GM23338 (cell line): Measurements from ENCODE around the gene NUCKS1. TPM values are rescaled to one million over a fixed set of nuclear protein-coding genes. Genes with fewer than 3 reads are reported as not detected.

Experiments
- ATAC-seq: fragments of 200-7000 bp; cut with Tn5 transposase; 3 replicates; pipeline ENCODE4 v1.9.1; 2020
- DNase-seq: peaks from one replicate; pipeline ENCODE4 v3.0.0-alpha.2; 2015; ENCODE audit warnings: low spot score
- H2AFZ ChIP-seq: fragments of 200-600 bp; sonication (generic); 2 replicates; pipeline ENCODE4 v1.8.0; 2016; ENCODE audit warnings: antibody characterized with exemption, mild to moderate bottlenecking, moderate library complexity
- H3F3A ChIP-seq: fragments of 200-600 bp; sonication (generic); replicated peaks from 2 replicates; pipeline ENCODE4 v1.8.0; 2017; ENCODE audit warnings: antibody characterized with exemption, mixed run types, low read depth
- H3K27ac ChIP-seq: fragments of 200-600 bp; sonication (generic); 2 replicates; pipeline ENCODE4 v1.6.1; 2016; ENCODE audit warnings: low read depth
- H3K27me3 ChIP-seq: fragments of 200-600 bp; sonication (generic); 2 replicates; pipeline ENCODE4 v1.8.0; 2016; ENCODE audit warnings: mild to moderate bottlenecking, mixed run types, moderate library complexity; ENCODE audit not compliant: insufficient read depth
- H3K36me3 ChIP-seq: fragments of 200-600 bp; sonication (generic); 2 replicates; pipeline ENCODE4 v1.8.0; 2016; ENCODE audit warnings: mild to moderate bottlenecking; ENCODE audit not compliant: insufficient read depth
- H3K4me1 ChIP-seq: fragments of 200-600 bp; sonication (generic); 2 replicates; pipeline ENCODE4 v1.8.0; 2016; ENCODE audit warnings: mild to moderate bottlenecking, moderate library complexity; ENCODE audit not compliant: insufficient read depth
- H3K4me2 ChIP-seq: fragments of 200-600 bp; sonication (generic); 2 replicates; pipeline ENCODE4 v1.7.1; 2017; ENCODE audit warnings: mixed run types
- H3K4me3 ChIP-seq: fragments of 200-600 bp; sonication (generic); 2 replicates; pipeline ENCODE4 v1.6.1; 2016; ENCODE audit warnings: mixed run types
- H3K79me2 ChIP-seq: fragments of 200-600 bp; sonication (generic); replicated peaks from 2 replicates; pipeline ENCODE4 v1.8.0; 2017; ENCODE audit warnings: mild to moderate bottlenecking; ENCODE audit not compliant: insufficient read depth
- H3K9me2 ChIP-seq: fragments of 200-600 bp; sonication (generic); 2 replicates; pipeline ENCODE4 v1.8.0; 2017; ENCODE audit not compliant: insufficient read depth
- H4K20me1 ChIP-seq: fragments of 200-600 bp; sonication (generic); replicated peaks from 2 replicates; pipeline ENCODE4 v1.8.0; 2017; ENCODE audit warnings: mild to moderate bottlenecking; ENCODE audit not compliant: insufficient read depth
- H3K27ac Mint-ChIP-seq: 2 replicates; pipeline ENCODE4 v1.8.0; 2020; ENCODE audit warnings: inconsistent platforms, mild to moderate bottlenecking, moderate library complexity, mixed read lengths
- H3K27me3 Mint-ChIP-seq: 3 replicates; pipeline ENCODE4 v1.8.0; 2022; ENCODE audit warnings: low read depth, mild to moderate bottlenecking, moderate library complexity, mixed read lengths, inconsistent platforms; ENCODE audit not compliant: insufficient read depth, poor library complexity
- H3K36me3 Mint-ChIP-seq: 3 replicates; pipeline ENCODE4 v1.8.0; 2021; ENCODE audit warnings: low read depth, mild to moderate bottlenecking, inconsistent platforms, moderate library complexity, mixed read lengths
- H3K4me1 Mint-ChIP-seq: 3 replicates; pipeline ENCODE4 v1.8.0; 2020; ENCODE audit warnings: mild to moderate bottlenecking, inconsistent platforms, mixed read lengths
- H3K4me3 Mint-ChIP-seq: 3 replicates; pipeline ENCODE4 v1.8.0; 2021; ENCODE audit warnings: moderate library complexity, mild to moderate bottlenecking, inconsistent platforms, mixed read lengths
- H3K9me3 Mint-ChIP-seq: 3 replicates; pipeline ENCODE4 v1.8.0; 2020; ENCODE audit warnings: moderate library complexity, mild to moderate bottlenecking, inconsistent platforms, mixed read lengths
- CREB1 ChIP-seq: fragments of 250-450 bp; sonication (Bioruptor Pico); IDR thresholded peaks from 2 replicates; pipeline ENCODE4 v1.5.0; 2020; ENCODE audit warnings: low read depth, mild to moderate bottlenecking, moderate library complexity
- EZH2 ChIP-seq: fragments of 200-600 bp; sonication (generic); IDR thresholded peaks from one replicate; pipeline ENCODE4 v1.8.0; 2017; ENCODE audit warnings: antibody characterized with exemption, mild to moderate bottlenecking, low read depth; ENCODE audit not compliant: unreplicated experiment
- EZH2phosphoT487 ChIP-seq: fragments of 200-600 bp; sonication (generic); IDR thresholded peaks from one replicate; pipeline ENCODE4 v1.8.1; 2018; ENCODE audit warnings: antibody characterized with exemption; ENCODE audit not compliant: unreplicated experiment
- JUNB ChIP-seq: IDR thresholded peaks from one replicate; pipeline ENCODE4 v1.6.1; 2016; ENCODE audit warnings: antibody characterized with exemption; ENCODE audit not compliant: unreplicated experiment
- NANOG ChIP-seq: IDR thresholded peaks from 2 replicates; pipeline ENCODE4 v1.6.1; 2016; ENCODE audit warnings: antibody characterized with exemption, borderline replicate concordance
- POLR2AphosphoS5 ChIP-seq: IDR thresholded peaks from 2 replicates; pipeline ENCODE4 v1.6.1; 2016; ENCODE audit warnings: antibody characterized with exemption, low read depth
- STAT1 ChIP-seq: IDR thresholded peaks from one replicate; pipeline ENCODE4 v1.6.1; 2016; ENCODE audit warnings: antibody characterized with exemption; ENCODE audit not compliant: unreplicated experiment
- ZNF114 ChIP-seq: fragments of 250-450 bp; sonication (Bioruptor Pico); IDR thresholded peaks from 2 replicates; pipeline ENCODE4 v1.5.0; 2020; ENCODE audit warnings: mild to moderate bottlenecking, moderate library complexity
- ZNF331 ChIP-seq: fragments of 250-450 bp; sonication (Bioruptor Pico); IDR thresholded peaks from 2 replicates; pipeline ENCODE4 v1.5.0; 2020; ENCODE audit warnings: low read depth, mild to moderate bottlenecking, moderate library complexity
- polyA plus RNA-seq: library from polyadenylated mRNA; unstranded; fragments of >200 nt; fragmentation: Nextera tagmentation; extraction: Ambion mirVana; gene quantifications from 2 replicates; pipeline ENCODE4 v1.2.1, GENCODE V29; 2016
- total RNA-seq: library from RNA; depleted of rRNA; stranded (reverse); fragments of >200 nt; shearing (Covaris generic); gene quantifications from 2 replicates; pipeline ENCODE4 v1.2.3, GENCODE V29; 2014
- TF ChIP-seq, protein P1 (sequence below), 2 experiments: fragments of 200-600 bp in 1 of 2; sonication (generic) in 1 of 2; conservative IDR thresholded peaks; 2 replicates each; pipeline versions ENCODE4 v1.5.1 to v1.6.1; 2016 to 2017; ENCODE audit warnings: antibody characterized with exemption in 2 of 2, low read depth in 2 of 2, mild to moderate bottlenecking in 2 of 2, moderate library complexity in 1 of 2
- TF ChIP-seq, protein P2 (sequence below): fragments of 250-450 bp; sonication (Bioruptor Pico); IDR thresholded peaks from 2 replicates; pipeline ENCODE4 v1.5.0; 2020; ENCODE audit warnings: mild to moderate bottlenecking, moderate library complexity
- TF ChIP-seq, protein P3 (sequence below): IDR thresholded peaks from one replicate; pipeline ENCODE4 v1.6.1; 2018; ENCODE audit warnings: antibody characterized with exemption; ENCODE audit not compliant: unreplicated experiment
- TF ChIP-seq, protein P4 (sequence below): IDR thresholded peaks from 2 replicates; pipeline ENCODE4 v1.6.1; 2016; ENCODE audit warnings: antibody characterized with exemption

NUCKS1 gene
- total and polyA plus RNA-seq, 2 experiments from 2014 or later, result 255 to 307 TPM

DNA sequence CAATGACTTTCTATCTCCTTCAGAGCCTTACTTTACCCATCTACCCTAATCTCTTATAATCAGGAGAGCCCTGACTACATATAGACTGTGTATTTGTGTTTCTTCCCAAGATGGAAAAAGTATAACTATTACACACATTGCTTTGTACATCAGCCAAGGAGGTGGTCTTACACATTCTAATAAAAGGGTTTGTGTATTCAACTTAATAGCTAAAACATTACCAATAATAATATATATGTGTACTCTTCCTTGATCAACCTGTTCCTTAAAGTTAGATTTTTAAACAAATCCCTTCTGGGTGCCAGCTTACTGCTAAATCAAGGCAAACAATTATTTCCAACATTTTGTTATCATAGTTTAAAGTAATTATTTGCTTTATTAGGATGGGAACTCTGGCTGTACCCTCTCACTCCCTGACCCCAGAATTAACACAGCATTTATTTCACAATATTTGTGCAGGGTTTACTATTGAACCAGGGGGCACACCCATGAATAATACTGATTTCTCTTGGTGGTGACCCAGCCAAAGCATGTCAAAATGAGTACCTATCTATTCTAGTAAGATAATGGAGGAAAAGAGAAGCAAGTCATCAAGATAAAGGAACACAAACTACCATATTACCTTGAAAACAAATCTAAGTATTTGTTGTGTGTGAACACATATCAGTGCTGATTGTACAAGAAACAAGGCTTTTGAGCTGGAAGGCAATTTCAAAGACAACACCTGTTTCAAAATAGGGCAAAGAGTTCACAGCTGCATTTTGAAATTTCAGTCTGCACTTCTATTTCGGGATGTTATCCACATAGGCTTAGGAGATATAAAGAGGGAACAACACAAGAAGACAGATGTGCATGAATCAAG, 39.5 kb downstream of the NUCKS1 start:
- Histone ChIP-seq H4K20me1 (peaks cover 12% of the 10 kb centered on the region; the same call in 1 of the 2 replicates), H3K4me1 (peaks cover 35% of the 10 kb centered on the region), H3K36me3 (peaks cover 4% of the 10 kb centered on the region)

More for the DNA sequence above, 39.5 kb downstream of the NUCKS1 start:
- Histone ChIP-seq H2AFZ (no peak overlapping the region), H3K27me3 (no peaks in the 10 kb centered on the region), H3K4me2 (no peak overlapping the region), H3K4me3 (no peak overlapping the region), H3K79me2 (no peaks in the 10 kb centered on the region), H3K9me2 (no peaks in the 10 kb centered on the region), H3K27ac (no peak overlapping the region), H3F3A (peaks cover 8% of the 10 kb centered on the region)
- no peak overlapping the region for H3K4me3 Mint-ChIP-seq
- H3K9me3 Mint-ChIP-seq, result no peaks in the 10 kb centered on the region
- DNase-seq, result no peak
- peaks cover 4% of the 10 kb centered on the region; the same call in 2 of the 3 replicates for H3K36me3 Mint-ChIP-seq
- no peak for ATAC-seq
- H3K27ac Mint-ChIP-seq, result no peak overlapping the region
- H3K4me1 Mint-ChIP-seq, result peaks cover 19% of the 10 kb centered on the region; the same call in 2 of the 3 replicates
- TF ChIP-seq, protein P1, sequence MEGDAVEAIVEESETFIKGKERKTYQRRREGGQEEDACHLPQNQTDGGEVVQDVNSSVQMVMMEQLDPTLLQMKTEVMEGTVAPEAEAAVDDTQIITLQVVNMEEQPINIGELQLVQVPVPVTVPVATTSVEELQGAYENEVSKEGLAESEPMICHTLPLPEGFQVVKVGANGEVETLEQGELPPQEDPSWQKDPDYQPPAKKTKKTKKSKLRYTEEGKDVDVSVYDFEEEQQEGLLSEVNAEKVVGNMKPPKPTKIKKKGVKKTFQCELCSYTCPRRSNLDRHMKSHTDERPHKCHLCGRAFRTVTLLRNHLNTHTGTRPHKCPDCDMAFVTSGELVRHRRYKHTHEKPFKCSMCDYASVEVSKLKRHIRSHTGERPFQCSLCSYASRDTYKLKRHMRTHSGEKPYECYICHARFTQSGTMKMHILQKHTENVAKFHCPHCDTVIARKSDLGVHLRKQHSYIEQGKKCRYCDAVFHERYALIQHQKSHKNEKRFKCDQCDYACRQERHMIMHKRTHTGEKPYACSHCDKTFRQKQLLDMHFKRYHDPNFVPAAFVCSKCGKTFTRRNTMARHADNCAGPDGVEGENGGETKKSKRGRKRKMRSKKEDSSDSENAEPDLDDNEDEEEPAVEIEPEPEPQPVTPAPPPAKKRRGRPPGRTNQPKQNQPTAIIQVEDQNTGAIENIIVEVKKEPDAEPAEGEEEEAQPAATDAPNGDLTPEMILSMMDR (conservative IDR thresholded peaks at IDR 0.05; ENCODE audit: low read depth in 2 of 2), result no peak
- TF ChIP-seq, protein P2, sequence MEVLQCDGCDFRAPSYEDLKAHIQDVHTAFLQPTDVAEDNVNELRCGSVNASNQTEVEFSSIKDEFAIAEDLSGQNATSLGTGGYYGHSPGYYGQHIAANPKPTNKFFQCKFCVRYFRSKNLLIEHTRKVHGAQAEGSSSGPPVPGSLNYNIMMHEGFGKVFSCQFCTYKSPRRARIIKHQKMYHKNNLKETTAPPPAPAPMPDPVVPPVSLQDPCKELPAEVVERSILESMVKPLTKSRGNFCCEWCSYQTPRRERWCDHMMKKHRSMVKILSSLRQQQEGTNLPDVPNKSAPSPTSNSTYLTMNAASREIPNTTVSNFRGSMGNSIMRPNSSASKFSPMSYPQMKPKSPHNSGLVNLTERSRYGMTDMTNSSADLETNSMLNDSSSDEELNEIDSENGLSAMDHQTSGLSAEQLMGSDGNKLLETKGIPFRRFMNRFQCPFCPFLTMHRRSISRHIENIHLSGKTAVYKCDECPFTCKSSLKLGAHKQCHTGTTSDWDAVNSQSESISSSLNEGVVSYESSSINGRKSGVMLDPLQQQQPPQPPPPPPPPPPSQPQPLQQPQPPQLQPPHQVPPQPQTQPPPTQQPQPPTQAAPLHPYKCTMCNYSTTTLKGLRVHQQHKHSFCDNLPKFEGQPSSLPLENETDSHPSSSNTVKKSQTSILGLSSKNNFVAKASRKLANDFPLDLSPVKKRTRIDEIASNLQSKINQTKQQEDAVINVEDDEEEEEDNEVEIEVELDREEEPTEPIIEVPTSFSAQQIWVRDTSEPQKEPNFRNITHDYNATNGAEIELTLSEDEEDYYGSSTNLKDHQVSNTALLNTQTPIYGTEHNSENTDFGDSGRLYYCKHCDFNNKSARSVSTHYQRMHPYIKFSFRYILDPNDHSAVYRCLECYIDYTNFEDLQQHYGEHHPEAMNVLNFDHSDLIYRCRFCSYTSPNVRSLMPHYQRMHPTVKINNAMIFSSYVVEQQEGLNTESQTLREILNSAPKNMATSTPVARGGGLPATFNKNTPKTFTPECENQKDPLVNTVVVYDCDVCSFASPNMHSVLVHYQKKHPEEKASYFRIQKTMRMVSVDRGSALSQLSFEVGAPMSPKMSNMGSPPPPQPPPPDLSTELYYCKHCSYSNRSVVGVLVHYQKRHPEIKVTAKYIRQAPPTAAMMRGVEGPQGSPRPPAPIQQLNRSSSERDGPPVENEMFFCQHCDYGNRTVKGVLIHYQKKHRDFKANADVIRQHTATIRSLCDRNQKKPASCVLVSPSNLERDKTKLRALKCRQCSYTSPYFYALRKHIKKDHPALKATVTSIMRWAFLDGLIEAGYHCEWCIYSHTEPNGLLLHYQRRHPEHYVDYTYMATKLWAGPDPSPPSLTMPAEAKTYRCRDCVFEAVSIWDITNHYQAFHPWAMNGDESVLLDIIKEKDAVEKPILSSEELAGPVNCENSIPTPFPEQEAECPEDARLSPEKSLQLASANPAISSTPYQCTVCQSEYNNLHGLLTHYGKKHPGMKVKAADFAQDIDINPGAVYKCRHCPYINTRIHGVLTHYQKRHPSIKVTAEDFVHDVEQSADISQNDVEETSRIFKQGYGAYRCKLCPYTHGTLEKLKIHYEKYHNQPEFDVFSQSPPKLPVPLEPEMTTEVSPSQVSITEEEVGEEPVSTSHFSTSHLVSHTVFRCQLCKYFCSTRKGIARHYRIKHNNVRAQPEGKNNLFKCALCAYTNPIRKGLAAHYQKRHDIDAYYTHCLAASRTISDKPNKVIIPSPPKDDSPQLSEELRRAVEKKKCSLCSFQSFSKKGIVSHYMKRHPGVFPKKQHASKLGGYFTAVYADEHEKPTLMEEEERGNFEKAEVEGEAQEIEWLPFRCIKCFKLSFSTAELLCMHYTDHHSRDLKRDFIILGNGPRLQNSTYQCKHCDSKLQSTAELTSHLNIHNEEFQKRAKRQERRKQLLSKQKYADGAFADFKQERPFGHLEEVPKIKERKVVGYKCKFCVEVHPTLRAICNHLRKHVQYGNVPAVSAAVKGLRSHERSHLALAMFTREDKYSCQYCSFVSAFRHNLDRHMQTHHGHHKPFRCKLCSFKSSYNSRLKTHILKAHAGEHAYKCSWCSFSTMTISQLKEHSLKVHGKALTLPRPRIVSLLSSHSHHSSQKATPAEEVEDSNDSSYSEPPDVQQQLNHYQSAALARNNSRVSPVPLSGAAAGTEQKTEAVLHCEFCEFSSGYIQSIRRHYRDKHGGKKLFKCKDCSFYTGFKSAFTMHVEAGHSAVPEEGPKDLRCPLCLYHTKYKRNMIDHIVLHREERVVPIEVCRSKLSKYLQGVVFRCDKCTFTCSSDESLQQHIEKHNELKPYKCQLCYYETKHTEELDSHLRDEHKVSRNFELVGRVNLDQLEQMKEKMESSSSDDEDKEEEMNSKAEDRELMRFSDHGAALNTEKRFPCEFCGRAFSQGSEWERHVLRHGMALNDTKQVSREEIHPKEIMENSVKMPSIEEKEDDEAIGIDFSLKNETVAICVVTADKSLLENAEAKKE (CRISPR knock-in tag), result no peak
- no peak for TF ChIP-seq CREB1
- no peak for TF ChIP-seq POLR2AphosphoS5
- TF ChIP-seq STAT1, result no peak
- no peak for TF ChIP-seq ZNF331 (CRISPR knock-in tag)
- no peak for TF ChIP-seq EZH2phosphoT487
- no peak for TF ChIP-seq ZNF114 (CRISPR knock-in tag)
- TF ChIP-seq, protein P3, sequence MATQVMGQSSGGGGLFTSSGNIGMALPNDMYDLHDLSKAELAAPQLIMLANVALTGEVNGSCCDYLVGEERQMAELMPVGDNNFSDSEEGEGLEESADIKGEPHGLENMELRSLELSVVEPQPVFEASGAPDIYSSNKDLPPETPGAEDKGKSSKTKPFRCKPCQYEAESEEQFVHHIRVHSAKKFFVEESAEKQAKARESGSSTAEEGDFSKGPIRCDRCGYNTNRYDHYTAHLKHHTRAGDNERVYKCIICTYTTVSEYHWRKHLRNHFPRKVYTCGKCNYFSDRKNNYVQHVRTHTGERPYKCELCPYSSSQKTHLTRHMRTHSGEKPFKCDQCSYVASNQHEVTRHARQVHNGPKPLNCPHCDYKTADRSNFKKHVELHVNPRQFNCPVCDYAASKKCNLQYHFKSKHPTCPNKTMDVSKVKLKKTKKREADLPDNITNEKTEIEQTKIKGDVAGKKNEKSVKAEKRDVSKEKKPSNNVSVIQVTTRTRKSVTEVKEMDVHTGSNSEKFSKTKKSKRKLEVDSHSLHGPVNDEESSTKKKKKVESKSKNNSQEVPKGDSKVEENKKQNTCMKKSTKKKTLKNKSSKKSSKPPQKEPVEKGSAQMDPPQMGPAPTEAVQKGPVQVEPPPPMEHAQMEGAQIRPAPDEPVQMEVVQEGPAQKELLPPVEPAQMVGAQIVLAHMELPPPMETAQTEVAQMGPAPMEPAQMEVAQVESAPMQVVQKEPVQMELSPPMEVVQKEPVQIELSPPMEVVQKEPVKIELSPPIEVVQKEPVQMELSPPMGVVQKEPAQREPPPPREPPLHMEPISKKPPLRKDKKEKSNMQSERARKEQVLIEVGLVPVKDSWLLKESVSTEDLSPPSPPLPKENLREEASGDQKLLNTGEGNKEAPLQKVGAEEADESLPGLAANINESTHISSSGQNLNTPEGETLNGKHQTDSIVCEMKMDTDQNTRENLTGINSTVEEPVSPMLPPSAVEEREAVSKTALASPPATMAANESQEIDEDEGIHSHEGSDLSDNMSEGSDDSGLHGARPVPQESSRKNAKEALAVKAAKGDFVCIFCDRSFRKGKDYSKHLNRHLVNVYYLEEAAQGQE, result no peak
- TF ChIP-seq, protein P4, sequence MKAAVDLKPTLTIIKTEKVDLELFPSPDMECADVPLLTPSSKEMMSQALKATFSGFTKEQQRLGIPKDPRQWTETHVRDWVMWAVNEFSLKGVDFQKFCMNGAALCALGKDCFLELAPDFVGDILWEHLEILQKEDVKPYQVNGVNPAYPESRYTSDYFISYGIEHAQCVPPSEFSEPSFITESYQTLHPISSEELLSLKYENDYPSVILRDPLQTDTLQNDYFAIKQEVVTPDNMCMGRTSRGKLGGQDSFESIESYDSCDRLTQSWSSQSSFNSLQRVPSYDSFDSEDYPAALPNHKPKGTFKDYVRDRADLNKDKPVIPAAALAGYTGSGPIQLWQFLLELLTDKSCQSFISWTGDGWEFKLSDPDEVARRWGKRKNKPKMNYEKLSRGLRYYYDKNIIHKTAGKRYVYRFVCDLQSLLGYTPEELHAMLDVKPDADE, result no peak
- no peak for TF ChIP-seq EZH2
- no peak for TF ChIP-seq NANOG
- no peak for TF ChIP-seq JUNB
- peaks cover 5% of the 10 kb centered on the region for H3K27me3 Mint-ChIP-seq
